Measurements from ENCODE around the gene UXS1. TPM values are rescaled to one million over a fixed set of nuclear protein-coding genes. Genes with fewer than 3 reads are reported as not detected.

The UXS1 gene
- total RNA-seq, 1 donor from 2014 or later: 38.0 TPM

DNA sequence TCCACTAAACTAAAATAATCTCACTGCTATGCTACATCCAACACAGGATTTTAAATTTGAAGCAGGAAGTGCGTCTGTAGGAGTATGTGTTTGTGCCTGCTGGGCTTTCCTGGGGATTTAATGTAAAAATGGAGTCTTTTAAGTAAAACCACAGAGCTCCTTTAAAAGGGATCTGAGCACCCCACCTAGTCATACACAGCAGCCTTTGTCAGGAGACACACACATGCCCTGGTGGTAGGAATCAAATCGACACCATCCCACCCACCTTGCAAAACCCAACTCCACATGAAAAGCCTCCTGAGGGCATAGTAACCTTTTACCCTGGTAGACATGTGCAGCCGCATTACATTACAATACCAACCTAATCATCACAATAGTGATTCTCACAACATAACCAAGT lies 29.1 kb downstream of the UXS1 start:
- Histone ChIP-seq H3K9ac (no peak overlapping the region), H4K20me1 (ENCODE audit: low read depth) (peaks cover 55% of the 10 kb centered on the region), H3K36me3 (no peaks in the 10 kb centered on the region), H3K79me2 (ENCODE audit: low read depth) (peaks cover 56% of the 10 kb centered on the region), H3K27ac (no peak overlapping the region), H3K4me2 (peak overlapping the region; percentile 62), H2AFZ (replicated peaks) (no peak overlapping the region), H3K9me3 (ENCODE audit: low read depth) (no peaks in the 10 kb centered on the region), H3K27me3 (no peaks in the 10 kb centered on the region), H3F3A (ENCODE audit: low read depth) (peaks cover 27% of the 10 kb centered on the region), H3K4me1 (peaks cover 37% of the 10 kb centered on the region), H3K4me3 (peak overlapping the region; percentile 11)
- H3K27ac Mint-ChIP-seq: no peak overlapping the region
- peak; percentile 65 for DNase-seq (ENCODE audit: low spot score)
- TF ChIP-seq EZH2phosphoT487 (IDR thresholded peaks at IDR 0.05): no peak
- TF ChIP-seq EZH2 (IDR thresholded peaks at IDR 0.05): no peak
- TF ChIP-seq, protein P1, sequence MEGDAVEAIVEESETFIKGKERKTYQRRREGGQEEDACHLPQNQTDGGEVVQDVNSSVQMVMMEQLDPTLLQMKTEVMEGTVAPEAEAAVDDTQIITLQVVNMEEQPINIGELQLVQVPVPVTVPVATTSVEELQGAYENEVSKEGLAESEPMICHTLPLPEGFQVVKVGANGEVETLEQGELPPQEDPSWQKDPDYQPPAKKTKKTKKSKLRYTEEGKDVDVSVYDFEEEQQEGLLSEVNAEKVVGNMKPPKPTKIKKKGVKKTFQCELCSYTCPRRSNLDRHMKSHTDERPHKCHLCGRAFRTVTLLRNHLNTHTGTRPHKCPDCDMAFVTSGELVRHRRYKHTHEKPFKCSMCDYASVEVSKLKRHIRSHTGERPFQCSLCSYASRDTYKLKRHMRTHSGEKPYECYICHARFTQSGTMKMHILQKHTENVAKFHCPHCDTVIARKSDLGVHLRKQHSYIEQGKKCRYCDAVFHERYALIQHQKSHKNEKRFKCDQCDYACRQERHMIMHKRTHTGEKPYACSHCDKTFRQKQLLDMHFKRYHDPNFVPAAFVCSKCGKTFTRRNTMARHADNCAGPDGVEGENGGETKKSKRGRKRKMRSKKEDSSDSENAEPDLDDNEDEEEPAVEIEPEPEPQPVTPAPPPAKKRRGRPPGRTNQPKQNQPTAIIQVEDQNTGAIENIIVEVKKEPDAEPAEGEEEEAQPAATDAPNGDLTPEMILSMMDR (IDR thresholded peaks at IDR 0.05): peak; percentile 39
- H3K4me1 Mint-ChIP-seq: peaks cover 28% of the 10 kb centered on the region
- peaks cover 27% of the 10 kb centered on the region for H3K36me3 Mint-ChIP-seq
- H3K4me3 Mint-ChIP-seq: no peak overlapping the region
- H3K27me3 Mint-ChIP-seq (ENCODE audit: insufficient read depth, low read depth): no peaks in the 10 kb centered on the region
- H3K9me3 Mint-ChIP-seq: no peaks in the 10 kb centered on the region

DNA sequence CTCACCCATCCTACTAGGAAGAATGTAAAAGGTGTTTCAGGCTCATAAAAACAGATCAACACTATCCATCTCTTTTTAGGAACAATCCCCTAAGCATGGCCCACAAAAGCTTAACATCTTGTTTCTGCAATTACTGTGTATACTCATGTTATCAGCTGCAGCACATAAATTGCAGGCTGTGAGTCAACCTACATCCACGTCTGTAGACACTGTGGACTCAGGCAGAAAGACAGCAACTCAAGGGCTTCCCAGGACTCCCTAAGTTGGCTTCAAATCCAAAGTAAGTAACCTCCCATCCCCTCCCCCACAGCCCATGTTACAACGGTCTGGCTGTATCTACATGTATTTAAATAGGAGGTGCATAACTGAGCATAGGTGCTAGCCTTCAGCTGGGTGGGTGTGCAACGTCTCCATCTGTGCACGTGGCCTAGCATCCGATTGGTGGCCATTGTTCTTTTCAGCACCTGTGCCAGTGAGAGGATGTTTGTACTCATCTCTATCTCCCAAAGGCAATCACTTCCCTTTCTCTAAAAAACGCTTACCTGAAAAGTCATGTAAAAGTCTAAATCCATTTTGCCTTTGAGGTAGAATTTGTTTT lies 30.1 kb downstream of the UXS1 start:
- peaks cover 46% of the 10 kb centered on the region for H3K79me2 ChIP-seq (ENCODE audit: low read depth)
- TF ChIP-seq EZH2 (IDR thresholded peaks at IDR 0.05) (no peak), EZH2phosphoT487 (IDR thresholded peaks at IDR 0.05) (no peak)
- TF ChIP-seq, protein P1 (IDR thresholded peaks at IDR 0.05): no peak
- Mint-ChIP-seq H3K4me1 (peaks cover 28% of the 10 kb centered on the region), H3K27me3 (ENCODE audit: insufficient read depth, low read depth) (peaks cover 2% of the 10 kb centered on the region), H3K4me3 (no peak overlapping the region), H3K36me3 (peaks cover 30% of the 10 kb centered on the region), H3K9me3 (no peaks in the 10 kb centered on the region), H3K27ac (no peak overlapping the region)
- peaks cover 49% of the 10 kb centered on the region for H4K20me1 ChIP-seq (ENCODE audit: low read depth)
- DNase-seq (ENCODE audit: low spot score): no peak
- H3K9ac ChIP-seq: no peak overlapping the region
- H3K9me3 ChIP-seq (ENCODE audit: low read depth): no peaks in the 10 kb centered on the region
- H3K4me1 ChIP-seq: peaks cover 37% of the 10 kb centered on the region
- H3K36me3 ChIP-seq: no peaks in the 10 kb centered on the region
- no peak overlapping the region for H2AFZ ChIP-seq (replicated peaks)
- H3K4me3 ChIP-seq: no peak overlapping the region
- H3K27ac ChIP-seq: no peak overlapping the region
- H3K4me2 ChIP-seq: peak overlapping the region; percentile 62
- peaks cover 27% of the 10 kb centered on the region for H3F3A ChIP-seq (ENCODE audit: low read depth)
- no peaks in the 10 kb centered on the region for H3K27me3 ChIP-seq

DNA sequence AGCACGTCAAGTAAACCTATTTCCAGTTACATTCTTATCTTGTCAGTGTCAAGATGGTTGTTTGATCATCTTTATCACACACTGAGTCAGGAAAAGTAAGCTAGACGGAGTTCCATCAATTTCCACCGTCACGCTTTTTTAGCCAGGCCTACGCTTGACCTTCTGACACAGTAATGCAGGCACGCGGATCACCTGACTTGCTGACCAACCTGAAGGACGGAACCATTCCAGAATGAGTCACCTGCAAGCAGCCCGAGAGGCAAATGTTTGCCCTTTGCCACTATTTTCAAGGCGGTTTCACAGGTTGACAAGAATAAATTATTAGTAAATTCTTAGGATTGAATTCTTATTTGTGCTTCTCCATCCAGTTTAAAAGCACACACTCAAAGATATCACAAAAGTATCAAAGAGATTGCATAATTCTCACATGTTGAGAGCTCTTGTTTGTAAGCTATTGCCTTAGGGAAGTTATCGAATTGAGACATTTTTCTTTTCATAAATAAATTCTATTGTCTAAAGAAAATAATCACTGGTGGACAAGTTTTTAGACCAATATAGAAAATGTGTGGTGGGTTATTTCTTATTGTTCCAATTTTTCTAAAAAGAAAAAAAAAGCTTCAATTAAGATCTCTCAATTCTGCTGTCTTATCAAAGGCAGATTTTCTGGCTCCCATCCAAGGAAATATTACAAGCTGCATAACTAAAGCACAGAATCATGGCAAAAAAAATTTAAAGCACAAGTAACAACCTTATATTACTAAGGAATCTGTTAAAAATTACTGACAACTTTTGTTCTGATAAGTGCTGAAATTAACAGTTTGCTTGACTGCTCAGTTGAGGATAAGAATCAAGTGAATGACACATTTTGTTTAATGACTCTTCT lies 31.9 kb downstream of the UXS1 start:
- no peak overlapping the region for H3K4me3 Mint-ChIP-seq
- H3K27ac Mint-ChIP-seq: no peak overlapping the region
- H3K9me3 Mint-ChIP-seq: no peaks in the 10 kb centered on the region
- Histone ChIP-seq H3K79me2 (ENCODE audit: low read depth) (peaks cover 27% of the 10 kb centered on the region), H3F3A (ENCODE audit: low read depth) (peaks cover 27% of the 10 kb centered on the region), H3K9me3 (ENCODE audit: low read depth) (no peaks in the 10 kb centered on the region), H4K20me1 (ENCODE audit: low read depth) (peaks cover 41% of the 10 kb centered on the region), H3K27ac (no peak overlapping the region), H3K9ac (no peak overlapping the region), H3K36me3 (peaks cover 7% of the 10 kb centered on the region), H2AFZ (replicated peaks) (no peak overlapping the region), H3K4me1 (peaks cover 36% of the 10 kb centered on the region), H3K4me3 (no peak overlapping the region), H3K4me2 (no peak overlapping the region), H3K27me3 (no peaks in the 10 kb centered on the region)
- peaks cover 2% of the 10 kb centered on the region for H3K27me3 Mint-ChIP-seq (ENCODE audit: insufficient read depth, low read depth)
- peaks cover 47% of the 10 kb centered on the region for H3K36me3 Mint-ChIP-seq
- DNase-seq (ENCODE audit: low spot score): no peak
- TF ChIP-seq EZH2 (IDR thresholded peaks at IDR 0.05) (no peak), EZH2phosphoT487 (IDR thresholded peaks at IDR 0.05) (no peak)
- TF ChIP-seq, protein P1 (IDR thresholded peaks at IDR 0.05): no peak
- H3K4me1 Mint-ChIP-seq: peaks cover 28% of the 10 kb centered on the region

Data from neural progenitor cell (in vitro differentiated cells).